GM19238 (cell line): Measurements from ENCODE around the gene LSM6.

Experiments
- DNase-seq: peaks from one replicate; pipeline ENCODE4 v3.0.0; 2011; ENCODE audit warnings: low spot score; ENCODE audit not compliant: insufficient read length

LSM6 gene

DNA sequence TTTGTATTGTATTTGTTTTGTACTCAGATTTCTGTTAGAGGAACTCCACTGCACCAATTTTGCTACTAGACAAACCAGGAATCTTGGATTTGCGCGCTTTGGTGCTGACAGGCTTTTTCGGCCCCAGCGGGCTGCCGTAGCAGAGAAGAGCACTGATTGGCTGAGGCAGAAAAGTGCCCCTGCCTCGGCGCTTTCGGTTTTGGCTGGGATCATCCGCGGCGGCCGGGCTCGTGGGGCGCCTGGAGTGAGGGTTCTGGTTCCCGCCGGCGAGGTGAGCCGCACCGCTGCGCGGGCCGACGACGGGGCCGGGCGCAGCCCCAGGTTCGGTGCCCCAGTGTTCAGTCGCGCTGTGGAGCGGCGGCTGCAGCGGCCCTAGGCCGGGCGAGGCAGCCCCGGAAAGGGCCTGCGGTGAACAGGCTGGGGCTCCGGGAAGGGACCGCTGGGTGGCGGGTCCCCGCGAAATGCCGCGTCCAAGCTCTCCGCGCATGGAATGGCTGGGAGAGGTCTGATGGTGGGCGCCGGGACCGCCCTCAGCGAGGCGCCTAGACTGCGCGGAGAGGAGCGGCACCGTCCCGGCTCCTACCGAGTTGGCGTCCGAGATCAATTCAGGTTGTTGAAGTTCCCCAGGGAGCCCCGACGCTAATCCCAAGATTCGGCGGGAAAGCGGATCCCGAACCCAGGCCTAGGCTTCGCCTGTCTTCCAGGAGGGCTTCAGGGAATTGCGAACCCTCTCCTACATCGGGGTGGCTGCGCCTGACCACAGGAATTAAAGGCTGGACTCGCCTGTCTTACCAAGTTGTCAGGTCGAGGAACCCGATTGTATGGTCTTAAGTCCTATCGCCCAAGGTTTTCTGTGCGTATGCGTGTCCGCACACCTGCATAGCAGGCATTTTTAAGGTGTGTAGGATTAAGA lies at the start of gene LSM6:
TSS of gene LSM6 (plus strand) at position 178 of the 913 bp plus-strand sequence. CDS start 7,204 bp downstream, outside the sequence.
- DNase-seq, result peak; percentile 67

DNA sequence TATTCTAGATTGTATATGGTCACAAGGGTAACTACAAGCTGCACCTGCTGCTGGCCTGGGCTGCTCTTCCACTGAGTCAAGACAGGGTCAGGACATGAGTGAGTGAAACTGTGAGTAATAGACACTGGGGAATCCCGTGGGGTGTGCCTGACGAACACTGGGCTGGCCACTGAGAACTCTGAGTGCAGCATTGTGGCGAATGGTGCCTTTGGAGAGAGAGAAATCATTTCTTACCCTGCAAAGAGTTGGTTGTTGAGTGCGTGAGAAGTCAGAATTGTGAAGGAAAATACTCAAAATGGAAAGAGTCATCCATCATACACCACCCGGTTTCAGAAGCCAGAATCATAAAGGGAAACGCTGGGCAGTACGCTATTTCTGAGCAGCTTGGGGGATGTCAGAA lies 43.1 kb upstream of the LSM6 start:
- DNase-seq, result peak; percentile 14

DNA sequence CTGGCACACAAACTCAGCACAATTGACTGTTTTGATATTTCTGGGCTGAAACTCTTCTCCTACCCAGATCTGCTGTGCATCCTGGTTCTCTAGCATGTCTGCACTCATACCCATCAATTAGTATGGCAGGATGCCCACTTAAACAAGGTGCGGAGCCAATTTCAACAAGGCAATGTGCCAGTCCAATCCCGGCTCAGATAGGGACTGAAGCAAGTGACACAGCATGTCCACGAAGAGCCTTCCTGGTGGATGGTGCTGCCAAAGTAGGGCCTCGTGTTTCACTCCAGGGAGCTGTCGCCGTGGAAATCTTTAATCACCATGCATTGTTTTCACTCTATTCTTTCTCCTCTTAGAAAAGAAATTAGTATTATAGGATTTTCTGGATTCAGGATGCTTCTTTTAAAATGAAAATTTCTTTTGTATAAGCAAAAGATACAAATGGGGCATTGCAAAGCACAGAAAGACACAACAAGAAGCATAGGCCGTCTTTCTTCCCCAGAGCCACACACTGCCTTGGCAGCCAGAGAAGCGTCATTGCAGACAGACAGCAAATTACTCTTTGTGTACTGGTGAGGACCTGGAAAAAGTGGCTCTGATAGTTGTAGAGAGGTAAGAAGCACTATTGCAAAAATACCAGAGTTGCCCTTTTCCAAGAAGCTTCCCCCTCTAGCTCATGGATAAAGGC lies 40.6 kb upstream of the LSM6 start:
- no peak for DNase-seq

DNA sequence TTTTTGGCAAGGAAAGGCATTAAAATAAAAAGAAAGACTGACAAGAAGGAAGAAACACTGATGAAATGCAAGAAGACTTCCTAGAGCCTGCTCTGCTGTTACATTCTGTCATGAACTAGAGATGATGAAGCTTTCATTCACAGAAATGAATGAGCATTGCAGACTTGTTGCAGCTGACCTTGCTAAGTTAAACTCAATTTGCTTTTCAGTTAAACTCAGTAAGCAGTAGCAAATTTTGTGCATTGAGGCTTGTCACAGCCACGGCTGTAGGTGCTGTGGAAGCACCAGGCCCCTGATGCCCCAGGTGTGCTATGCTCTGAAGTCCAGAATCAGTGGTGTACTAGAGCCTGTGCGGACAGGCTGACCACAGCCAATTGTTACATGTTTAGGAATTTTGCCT lies 39.6 kb upstream of the LSM6 start:
- DNase-seq, result no peak

DNA sequence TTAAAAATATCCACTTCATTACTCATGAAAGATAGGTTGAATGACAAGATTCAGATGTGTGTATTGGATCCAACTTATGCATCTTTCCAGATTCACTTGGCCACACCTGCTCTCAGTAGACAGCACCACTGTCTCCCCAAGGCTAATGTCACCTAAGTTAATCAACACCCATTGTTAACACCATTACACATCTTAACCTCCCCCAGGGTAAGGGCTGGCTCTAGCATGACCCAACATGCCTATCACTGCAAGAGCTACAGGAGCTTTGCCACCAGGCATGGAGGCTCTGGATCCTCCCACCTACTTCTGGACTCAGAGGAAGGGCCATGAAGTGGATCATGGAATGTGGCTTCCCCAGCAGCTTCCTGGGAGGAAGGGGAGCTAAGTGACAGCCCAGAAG lies 32.8 kb upstream of the LSM6 start:
- DNase-seq, result no peak

DNA sequence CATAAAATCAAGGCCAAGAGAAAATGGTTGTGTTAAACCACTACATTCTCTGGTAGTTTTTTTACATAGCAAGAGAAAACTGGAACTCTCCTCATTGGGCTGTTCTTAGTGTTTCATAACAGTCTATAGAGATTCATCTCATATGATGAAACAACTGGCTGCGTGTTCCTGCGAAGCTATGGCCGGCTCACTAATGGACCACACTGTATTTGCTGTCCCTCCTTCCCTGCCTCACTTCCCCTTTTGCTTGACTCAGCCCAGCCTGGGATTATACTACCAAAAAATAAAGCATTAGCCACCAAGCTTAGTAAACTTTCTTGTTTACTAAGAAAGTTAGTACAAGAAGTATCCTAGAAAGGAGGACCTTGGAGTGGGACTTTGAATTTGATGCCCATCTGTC lies 31.6 kb upstream of the LSM6 start:
- DNase-seq, result no peak

DNA sequence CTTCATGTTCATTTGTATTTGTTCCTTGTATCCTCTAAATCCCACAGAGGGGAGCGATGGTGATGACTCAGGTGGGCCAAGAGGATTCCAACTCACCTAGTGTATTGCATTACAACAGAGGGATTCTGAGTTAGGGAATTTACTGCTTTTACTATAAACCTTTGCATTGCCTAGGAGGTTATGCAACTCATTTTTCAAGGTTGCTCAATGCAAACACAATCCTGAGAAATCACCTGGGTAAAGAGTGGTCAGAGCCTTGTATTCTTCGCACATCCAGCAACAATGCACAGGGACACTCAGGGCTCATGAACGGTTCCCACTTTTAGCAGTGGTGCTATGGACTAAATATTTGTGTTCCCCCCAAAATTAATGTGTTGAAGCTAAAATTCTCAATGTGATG lies 28.6 kb upstream of the LSM6 start:
- DNase-seq, result no peak

DNA sequence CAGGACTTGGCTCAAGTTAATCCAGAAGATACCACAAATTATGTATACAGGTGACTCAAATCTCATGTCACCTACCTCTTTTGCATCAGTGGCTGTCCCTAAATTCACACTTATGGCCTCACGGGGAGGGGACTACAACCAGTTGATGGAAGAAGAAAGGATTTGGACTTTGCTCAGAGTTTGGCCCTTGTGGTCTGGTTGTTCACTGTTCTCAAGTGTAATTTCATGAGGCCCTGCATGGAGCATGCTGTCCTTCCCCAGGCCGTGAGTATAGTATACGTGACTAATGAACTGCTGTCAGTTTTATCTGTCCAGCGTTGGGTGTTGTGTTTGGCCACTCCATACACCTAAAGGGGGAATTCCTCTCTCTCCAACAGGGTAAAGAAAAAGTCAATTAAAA lies 27.5 kb upstream of the LSM6 start:
- no peak for DNase-seq

DNA sequence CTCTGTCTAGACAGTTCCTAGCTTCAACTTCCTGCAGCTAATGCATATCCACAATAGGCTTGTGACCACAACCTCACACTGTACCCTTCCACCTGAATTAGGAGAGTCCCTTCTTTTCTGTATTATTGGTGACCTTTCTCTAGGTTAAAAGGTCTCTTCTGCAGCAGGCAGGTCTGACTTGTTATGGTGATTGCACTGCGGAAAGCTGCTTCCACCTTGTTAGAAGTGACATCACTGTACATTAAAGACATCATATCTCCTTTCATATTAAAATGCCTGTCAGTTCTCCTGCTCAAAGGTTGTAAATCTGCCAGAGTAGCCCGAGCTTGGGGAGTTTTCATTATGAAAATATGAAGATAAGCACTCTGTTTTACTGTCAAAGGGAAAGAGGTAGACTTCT lies 21.5 kb upstream of the LSM6 start:
- no peak for DNase-seq

DNA sequence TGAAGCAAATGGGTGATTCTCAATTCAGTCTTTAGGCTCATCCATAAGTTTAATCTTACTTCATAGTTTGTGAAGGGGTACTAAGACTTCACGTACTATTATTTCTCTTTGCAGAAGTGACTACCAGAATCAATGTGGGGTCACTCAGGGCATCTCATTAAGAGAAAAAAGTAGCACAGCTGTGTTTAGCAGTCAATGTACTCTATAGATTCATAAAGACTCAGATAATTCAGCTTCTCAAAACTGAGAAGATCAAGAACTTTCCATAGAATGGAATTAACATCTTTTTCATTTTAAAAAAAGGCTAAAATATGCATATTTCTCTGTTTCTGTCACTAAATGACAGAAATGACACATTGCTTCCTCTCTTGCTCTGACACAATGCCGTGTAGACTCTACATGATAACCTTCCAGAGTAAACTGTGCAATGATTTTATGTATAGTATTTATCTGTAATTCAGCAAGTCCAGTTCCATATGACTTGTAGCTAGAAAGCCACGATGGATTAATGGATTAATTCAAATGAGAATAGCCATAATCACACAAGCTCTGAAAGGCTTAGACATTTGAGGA lies 20.3 kb upstream of the LSM6 start:
- no peak for DNase-seq

DNA sequence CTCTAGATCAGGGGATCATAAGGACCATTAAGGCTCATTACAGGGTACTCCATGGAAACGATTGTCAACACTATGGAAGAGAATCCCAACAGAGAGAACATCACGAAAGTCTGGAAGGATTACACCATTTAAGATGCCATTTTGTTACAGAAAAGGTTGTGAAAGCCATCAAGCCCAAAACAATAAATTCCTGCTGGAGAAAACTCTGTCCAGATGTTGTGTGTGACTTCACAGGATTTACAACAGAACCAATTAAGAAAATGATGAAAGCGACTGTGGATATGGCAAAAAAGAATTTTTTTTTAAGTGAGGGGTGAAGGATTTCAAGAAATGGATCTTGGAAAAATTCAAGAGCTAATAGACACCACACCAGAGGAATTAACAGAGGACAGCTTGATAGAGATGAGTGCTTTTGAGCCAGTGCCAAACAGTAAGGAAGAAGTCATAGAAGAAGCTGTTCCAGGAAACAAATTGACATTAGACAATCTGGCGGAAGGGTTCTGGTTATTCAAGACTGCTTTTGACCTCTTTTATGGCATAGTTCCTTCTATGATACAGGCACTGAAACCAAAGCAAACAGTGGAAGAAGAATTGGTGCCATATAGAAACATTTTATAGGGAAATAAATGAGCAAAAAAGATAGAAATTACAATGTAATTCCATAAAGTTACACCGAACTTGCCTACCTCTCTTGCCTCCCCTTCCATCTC lies 17.3 kb upstream of the LSM6 start:
- DNase-seq, result no peak

DNA sequence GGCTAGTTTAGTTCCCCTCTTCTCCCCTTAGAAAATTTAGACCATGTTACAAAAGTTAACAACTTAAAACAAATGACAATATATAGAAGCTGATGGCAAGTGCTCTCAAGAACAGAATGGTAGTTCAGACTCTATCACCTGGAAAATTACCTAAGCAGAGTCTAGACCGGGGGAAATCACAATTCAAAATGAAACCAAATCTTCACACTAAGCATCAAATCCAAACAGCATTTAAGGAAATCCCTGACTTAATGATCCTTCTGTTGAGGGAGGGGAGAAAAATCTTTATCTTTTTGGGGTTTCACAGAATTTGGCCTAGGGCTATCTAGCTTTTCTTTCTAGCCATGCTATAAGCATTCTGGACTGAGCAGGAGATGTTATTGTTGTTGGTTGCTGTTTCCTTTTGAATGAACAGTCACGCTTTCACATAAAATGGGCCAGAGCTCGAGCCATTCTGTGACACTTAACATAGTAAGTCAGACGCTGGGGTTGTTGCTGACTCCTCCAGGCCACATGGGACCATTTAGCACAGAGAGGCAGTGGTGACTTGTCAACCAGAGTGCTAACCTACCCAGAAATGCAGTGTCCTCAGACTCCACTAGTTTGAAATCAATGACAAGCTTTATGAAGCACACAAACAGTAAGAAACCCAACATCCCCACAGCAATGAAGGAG lies 16.0 kb upstream of the LSM6 start:
- DNase-seq, result no peak

DNA sequence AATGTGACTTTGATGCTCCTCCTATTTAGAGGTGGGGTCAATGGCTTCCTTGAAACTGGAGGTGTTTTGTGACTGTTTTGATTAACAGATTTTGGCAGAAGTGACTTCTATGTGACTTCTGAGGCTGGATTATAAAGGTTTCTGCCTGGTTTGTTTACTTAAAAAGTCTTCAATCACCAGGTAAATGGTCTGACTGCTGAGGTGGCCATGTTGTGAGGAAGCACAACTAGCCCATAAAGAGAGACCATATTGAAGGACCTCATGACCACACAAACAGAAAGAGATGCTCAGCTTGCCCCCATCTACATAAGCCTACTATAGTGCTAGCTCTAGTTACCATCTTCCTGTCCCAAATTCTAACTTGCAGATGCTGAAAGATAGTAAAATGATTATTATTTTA lies 14.3 kb upstream of the LSM6 start:
- DNase-seq, result no peak

DNA sequence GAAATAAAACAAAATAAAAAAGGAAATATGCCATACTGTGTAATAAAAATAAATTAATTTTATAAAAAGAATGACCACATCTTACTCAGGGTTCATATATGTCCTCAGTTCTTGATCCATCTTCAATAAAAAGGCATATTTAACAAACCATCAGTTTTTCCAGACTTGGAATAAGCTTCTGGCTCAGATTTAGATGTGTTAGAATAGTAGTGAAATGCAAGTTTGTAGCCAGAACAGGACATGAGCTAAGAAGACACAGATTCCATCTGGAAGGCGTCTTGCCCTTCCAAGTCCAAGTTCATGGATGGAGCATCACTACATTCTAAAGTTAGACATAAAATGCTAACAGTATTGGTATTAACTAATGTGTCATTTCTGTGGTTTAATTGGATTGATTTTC lies 10.3 kb upstream of the LSM6 start:
- no peak for DNase-seq

DNA sequence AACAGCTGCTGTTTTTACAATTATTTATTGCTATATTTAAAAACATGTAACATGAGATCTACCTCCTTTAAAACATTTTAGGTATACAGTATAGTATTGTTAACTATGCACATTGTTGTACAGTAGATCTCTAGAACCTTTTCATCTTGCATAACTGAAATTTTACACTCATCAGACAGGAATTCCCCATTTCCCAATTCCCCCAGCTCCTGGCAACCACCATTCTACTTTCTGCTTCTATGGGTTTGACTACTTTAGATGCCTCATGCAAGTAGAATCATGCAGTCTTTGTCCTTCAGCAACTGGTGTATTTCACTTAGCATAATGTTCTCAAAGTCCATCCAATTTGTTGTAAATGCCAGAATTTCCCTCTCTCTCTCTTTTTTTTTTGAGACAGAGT lies 9.7 kb upstream of the LSM6 start:
- no peak for DNase-seq

DNA sequence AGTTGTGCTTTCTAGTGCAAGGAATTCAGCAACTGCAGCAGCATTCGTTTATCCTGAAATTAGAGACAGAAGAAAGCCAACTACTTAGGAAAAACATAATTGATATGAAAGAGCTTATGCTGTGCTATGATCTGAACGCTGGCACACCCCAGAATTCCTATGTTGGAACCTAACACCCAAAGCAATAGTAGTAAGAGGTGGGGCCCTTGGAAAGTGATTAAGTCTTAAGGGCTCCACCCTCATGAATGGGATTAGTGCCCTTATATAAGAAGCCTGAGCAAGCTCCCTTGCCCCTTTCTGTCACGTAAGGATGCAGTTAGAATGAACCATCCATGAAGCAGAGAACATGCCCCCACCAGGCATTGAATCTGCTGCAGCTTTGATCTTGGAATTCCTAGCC lies 5.4 kb upstream of the LSM6 start:
- DNase-seq, result no peak

DNA sequence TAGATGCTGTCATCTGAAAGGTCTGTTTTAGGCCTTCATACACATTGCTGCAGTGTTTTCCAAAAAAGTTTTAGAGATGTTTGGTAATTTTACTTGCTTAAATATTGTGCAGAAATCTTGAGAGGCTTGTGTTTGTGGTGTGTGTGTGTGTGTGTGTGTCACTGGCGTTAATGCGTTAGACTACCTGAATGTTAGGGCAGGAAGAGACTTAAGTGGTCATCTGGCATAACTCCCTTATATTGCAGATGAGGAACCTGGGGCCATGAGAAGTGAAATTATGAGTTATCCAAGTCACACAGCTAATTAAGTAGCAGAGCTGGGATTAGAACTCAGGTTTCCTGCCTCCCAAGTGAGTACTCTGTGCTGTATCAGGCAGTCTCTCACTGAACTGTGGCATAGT lies 1.4 kb downstream of the LSM6 start:
- DNase-seq, result no peak

DNA sequence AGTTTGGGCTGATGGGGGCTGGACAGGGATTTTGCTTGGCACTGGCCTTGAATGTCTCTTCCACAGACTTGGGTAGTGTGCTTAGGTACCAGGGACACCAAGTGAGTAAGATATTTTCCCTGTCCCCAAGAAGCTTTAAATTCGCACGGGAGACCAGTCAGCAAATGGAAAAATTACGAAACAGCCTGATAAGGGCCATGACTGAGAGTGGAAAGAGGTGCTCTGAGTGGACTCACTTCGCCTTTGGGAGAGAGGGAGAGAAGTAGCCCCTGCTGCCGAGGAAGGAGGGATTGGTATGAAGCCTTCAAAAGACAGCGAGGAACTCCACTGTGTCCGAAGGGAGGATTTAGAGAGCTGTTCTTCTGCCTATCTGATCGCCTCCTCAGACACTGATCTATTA lies 2.6 kb downstream of the LSM6 start:
- no peak for DNase-seq

DNA sequence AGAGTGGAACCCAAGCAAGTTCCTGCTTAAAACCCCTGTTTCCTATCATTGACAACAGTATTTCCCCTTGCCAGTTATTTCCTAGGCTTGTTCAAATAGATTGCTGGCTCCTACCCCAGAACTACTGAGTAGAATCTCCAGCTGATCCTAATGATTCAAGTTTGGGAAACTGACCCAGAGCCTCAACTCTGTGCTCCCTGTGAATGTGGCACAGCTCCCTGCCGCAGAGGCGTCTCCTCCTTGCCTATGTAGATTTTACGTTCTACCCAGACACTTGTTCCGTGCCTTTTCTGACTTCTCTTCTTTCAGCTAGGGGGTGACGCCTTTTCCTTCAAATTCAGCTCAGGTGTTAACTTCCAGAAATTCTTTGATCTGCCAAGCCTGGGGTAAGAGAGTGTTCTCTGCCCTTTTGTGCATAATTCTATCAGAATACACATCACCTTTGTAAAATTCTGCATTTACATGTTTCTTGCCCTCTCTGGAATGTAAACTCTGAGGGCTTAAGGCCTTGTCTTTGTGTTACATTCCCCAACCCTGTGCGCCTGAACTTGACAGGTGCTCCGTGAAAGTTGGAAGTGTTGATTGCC lies 4.4 kb downstream of the LSM6 start:
- DNase-seq, result no peak

DNA sequence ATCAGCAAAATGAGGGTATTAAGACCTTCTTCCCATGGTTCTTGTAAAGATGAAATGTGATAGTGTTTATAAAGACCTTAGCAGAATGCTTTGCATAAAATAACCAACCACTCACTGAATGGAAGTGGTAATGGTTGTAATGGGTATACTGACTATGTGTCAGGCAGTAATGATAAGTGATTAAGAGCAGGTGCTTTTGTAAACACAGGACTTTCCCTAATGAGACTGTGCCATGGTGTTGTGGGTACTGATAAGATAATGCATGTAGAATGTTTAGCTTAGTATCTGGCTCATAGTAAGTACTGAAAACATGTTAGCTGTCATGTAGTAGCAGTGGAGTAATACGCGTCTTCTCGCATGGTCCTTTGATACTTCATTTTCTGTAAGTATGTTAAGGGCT lies 6.9 kb downstream of the LSM6 start:
- no peak for DNase-seq

DNA sequence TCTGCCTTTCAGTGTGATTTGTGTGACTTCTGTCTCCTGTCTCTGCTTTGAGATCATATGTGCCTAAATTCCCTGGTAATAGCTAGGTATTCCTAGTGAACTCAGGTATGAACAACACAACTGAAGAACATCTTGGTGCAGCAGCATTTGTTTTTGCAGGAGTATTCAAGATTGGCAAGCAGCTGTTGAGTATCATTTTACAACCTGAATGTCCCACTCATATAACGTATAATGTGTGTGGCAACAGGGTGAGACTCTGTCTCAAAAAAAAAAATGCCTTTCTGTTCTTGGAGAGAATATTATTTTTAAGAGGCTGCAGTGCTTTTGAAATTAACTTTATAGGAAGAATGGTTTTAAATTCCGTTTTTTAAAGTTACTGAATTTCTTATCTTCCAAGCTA lies 7.7 kb downstream of the LSM6 start:
- no peak for DNase-seq
